Hematopoietic multipotent progenitor cell treated with erythropoietin and hydrocortisone succinate and interleukin-3 and kit ligand, for 6 days (in vitro differentiated cells): ENCODE results near the gene WDR90.

ENCODE experiments used
- DNase-seq: peaks from one replicate; pipeline ENCODE4 v3.0.0-alpha.2; 2015

Gene WDR90

GRCh38 chr16:711084-711483 lies 61.9 kb downstream of the WDR90 start:
- no peak for DNase-seq

- DNase-seq, result peak; percentile 79
Observed at GRCh38 chr16:711548-712320, 62.6 kb downstream of the WDR90 start.

GRCh38 chr16:712740-713250 lies 63.6 kb downstream of the WDR90 start:
- peak; percentile 74 for DNase-seq

- DNase-seq, result no peak
Observed at GRCh38 chr16:714079-714478, 64.9 kb downstream of the WDR90 start.

GRCh38 chr16:714558-715476 lies 65.7 kb downstream of the WDR90 start, which contains the start of gene METRN:
Gene METRN, plus strand, starts transcription at chr16:715118. Its CDS starts 172 bp downstream, at chr16:715290.
- DNase-seq, result peak; percentile 95

- DNase-seq, result peak; percentile 49
Observed at GRCh38 chr16:715477-716199, 66.5 kb downstream of the WDR90 start.

- DNase-seq, result no peak
Observed at GRCh38 chr16:716200-716568, 67.0 kb downstream of the WDR90 start.

- no peak for DNase-seq
Observed at GRCh38 chr16:716768-717325, 67.7 kb downstream of the WDR90 start.
